Fibroblast of lung (primary cell): ENCODE data around the gene RNF181.

ENCODE experiments used
- CTCF ChIP-seq, 2 donors: IDR thresholded peaks in 1 of 2; conservative IDR thresholded peaks in 1 of 2; 1 replicate in 1 of 2; 2 replicates in 1 of 2; pipeline ENCODE4 v1.5.1; 2011 to 2012; ENCODE audit warnings: low read length in 2 of 2, control low read depth in 1 of 2, inconsistent platforms in 1 of 2, low read depth in 1 of 2, mild to moderate bottlenecking in 1 of 2
- EZH2 ChIP-seq: IDR thresholded peaks from 2 replicates; pipeline ENCODE4 v1.5.1; 2012; ENCODE audit warnings: low read length, control low read depth, mild to moderate bottlenecking; ENCODE audit errors: missing control alignments

- TF ChIP-seq CTCF (conservative IDR thresholded peaks at IDR 0.05 in 1 of 2, IDR thresholded peaks at IDR 0.05 in 1 of 2; ENCODE audit: low read depth in 1 of 2, low read length in 2 of 2) = no peak
- no peak for TF ChIP-seq EZH2
These were observed 6.4 kb upstream of the RNF181 start for GRCh38 chr2:85589181-85589580.
